Lower lobe of right lung (tissue), 2 donors: Measurements from ENCODE around the gene DCHS1. TPM values are rescaled to one million over a fixed set of nuclear protein-coding genes. Genes with fewer than 3 reads are reported as not detected.

Source experiments
- ATAC-seq, 2 donors: fragments of 200-7000 bp; cut with Tn5 transposase; one replicate each; pipeline ENCODE4 v1.9.1; 2020 to 2022; ENCODE audit warnings: mild to moderate bottlenecking in 2 of 2, moderate library complexity in 2 of 2
- DNase-seq: peaks from one replicate; pipeline ENCODE4 v3.0.0-alpha.2; 2020
- H3K27ac ChIP-seq: fragments of 200-600 bp; one replicate; pipeline ENCODE4 v1.8.0; 2022
- H3K27me3 ChIP-seq: fragments of 200-600 bp; one replicate; pipeline ENCODE4 v1.8.0; 2022; ENCODE audit warnings: low read depth
- H3K36me3 ChIP-seq: fragments of 200-600 bp; one replicate; pipeline ENCODE4 v1.8.0; 2022; ENCODE audit warnings: mild to moderate bottlenecking
- H3K4me1 ChIP-seq: fragments of 200-600 bp; one replicate; pipeline ENCODE4 v1.8.0; 2022
- H3K4me3 ChIP-seq: fragments of 200-600 bp; one replicate; pipeline ENCODE4 v1.8.0; 2022; ENCODE audit warnings: mild to moderate bottlenecking
- H3K9me3 ChIP-seq: fragments of 200-600 bp; one replicate; pipeline ENCODE4 v1.8.0; 2022
- CTCF ChIP-seq: fragments of 200-600 bp; IDR thresholded peaks from one replicate; pipeline ENCODE4 v1.8.0; 2022; ENCODE audit warnings: antibody characterized with exemption, mild to moderate bottlenecking
- intact Hi-C: fragments of 100-400 bp; cut with DNase I; formaldehyde crosslinking; loops from one replicate; pipeline ENCODE4 v1.11.0; 2022
- total RNA-seq: library from RNA; stranded (reverse); fragmentation: NEBNext Ultra II Directional; extraction: Animal tissue kit (Norgen Biotek cat#: 25700); gene quantifications from one replicate; pipeline ENCODE4 v1.2.1, GENCODE V29; 2021
- donor health status: DM: no; HTN: yes; CAD: no; lungs with severe emphysema.

The DCHS1 gene
- total RNA-seq, 1 donor from 2014 or later = 23.2 TPM

DNA sequence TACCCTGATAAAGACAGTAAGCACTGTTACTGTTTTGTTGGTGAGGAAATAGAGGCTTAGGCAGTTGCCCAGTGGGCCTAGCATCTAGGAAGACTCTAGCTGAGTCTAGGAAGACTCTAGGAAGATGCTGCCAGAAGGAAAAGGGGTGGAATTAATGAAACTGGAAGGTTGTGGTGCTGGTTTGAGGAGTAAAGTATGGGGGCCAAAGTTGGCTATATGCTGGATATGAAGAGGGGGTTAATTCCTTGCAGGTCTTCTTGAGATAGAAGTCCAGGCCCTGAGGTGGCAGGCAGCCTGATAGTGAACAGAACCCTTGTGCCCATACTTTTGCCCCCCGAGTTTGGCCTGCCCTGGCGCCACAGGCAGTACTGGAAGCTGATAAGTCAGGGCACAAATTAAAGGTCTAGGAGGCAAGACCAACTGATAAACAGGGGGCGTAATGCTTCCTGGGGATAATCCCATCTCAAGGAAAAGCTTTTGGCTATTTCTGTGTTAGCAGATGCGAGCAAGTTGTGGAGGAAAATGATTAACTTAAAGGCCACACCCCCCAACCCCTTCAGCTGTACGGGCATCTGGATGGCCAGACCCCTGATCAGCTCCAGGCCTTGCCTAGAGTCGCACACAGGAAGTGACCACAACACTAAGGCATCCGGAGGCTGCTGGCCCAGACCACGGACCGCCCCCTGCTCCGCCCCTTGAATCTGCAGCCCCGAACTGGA, 49.0 kb downstream of the DCHS1 start:
- H3K27ac ChIP-seq = peak overlapping the region; percentile 93
- ATAC-seq (peak; percentile 77 to 79), DNase-seq (peak; percentile 91)
- H3K36me3 ChIP-seq = peaks cover 45% of the 10 kb centered on the region
- peak overlapping the region; percentile 86 for H3K4me3 ChIP-seq
- no peaks in the 10 kb centered on the region for H3K27me3 ChIP-seq
- TF ChIP-seq CTCF = no peak
- H3K4me1 ChIP-seq = peaks cover 72% of the 10 kb centered on the region
- intact Hi-C loops = no loop called here
- H3K9me3 ChIP-seq = no peaks in the 10 kb centered on the region

- intact Hi-C loops = no loop called here
- Histone ChIP-seq H3K27ac (peak overlapping the region; percentile 93), H3K9me3 (no peaks in the 10 kb centered on the region), H3K4me3 (peak overlapping the region; percentile 86), H3K4me1 (peaks cover 70% of the 10 kb centered on the region), H3K27me3 (no peaks in the 10 kb centered on the region), H3K36me3 (peaks cover 48% of the 10 kb centered on the region)
- TF ChIP-seq CTCF = no peak
- no peak for DNase-seq
- ATAC-seq = no peak
Measured at GRCh38 chr11:6604790-6605189, 50.8 kb downstream of the DCHS1 start.

DNA sequence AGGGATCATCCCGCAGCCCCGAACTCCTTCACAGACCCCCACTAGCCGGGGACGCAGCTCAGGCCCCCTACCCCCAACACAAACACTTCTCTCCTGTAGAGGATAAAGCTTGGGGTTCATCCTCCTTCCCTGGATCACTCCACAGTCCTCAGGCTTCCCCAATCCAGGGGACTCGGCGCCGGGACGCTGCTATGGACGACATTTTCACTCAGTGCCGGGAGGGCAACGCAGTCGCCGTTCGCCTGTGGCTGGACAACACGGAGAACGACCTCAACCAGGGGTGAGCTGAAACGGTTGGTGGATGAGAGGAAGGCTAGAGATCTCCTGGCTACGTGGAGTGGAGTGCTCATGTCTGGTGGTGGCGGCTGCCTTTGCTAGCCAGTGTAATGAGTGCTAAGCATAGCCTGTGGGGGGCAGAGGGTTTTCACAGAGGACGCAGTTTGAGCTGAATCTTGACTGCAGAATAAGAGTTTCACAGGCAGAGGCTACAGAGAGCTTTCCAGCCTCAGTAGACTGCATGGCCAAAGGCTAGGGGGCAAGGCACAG, 51.5 kb downstream of the DCHS1 start:
- peak overlapping the region; percentile 93 for H3K27ac ChIP-seq
- peak overlapping the region; percentile 86 for H3K4me3 ChIP-seq
- H3K36me3 ChIP-seq = peaks cover 48% of the 10 kb centered on the region
- peak; percentile 19 for TF ChIP-seq CTCF
- H3K9me3 ChIP-seq = no peaks in the 10 kb centered on the region
- no peaks in the 10 kb centered on the region for H3K27me3 ChIP-seq
- H3K4me1 ChIP-seq = peaks cover 66% of the 10 kb centered on the region
- ATAC-seq (peak; percentile 57 to 60), DNase-seq (no peak)
- intact Hi-C loops = no loop called here

- Histone ChIP-seq H3K27ac (peak within 1 kb of the TSS; percentile 93), H3K4me1 (peaks cover 60% of the 10 kb centered on the region), H3K27me3 (no peaks in the 10 kb centered on the region), H3K36me3 (peaks cover 48% of the 10 kb centered on the region), H3K4me3 (peak within 1 kb of the TSS; percentile 86), H3K9me3 (no peaks in the 10 kb centered on the region)
- ATAC-seq (peak; percentile 96 to 97), DNase-seq (peak; percentile 95)
- TF ChIP-seq CTCF = peak; percentile 27
- intact Hi-C loops = no loop called here
Measured at GRCh38 chr11:6603287-6604080, 52.1 kb downstream of the DCHS1 start, which contains the start of the genes ILK and RRP8. Gene ILK (plus strand): TSS chr11:6603774. CDS start chr11:6604272, 498 bp downstream. Gene RRP8 (minus strand): TSS chr11:6603616. CDS start chr11:6603502, 114 bp downstream.

DNA sequence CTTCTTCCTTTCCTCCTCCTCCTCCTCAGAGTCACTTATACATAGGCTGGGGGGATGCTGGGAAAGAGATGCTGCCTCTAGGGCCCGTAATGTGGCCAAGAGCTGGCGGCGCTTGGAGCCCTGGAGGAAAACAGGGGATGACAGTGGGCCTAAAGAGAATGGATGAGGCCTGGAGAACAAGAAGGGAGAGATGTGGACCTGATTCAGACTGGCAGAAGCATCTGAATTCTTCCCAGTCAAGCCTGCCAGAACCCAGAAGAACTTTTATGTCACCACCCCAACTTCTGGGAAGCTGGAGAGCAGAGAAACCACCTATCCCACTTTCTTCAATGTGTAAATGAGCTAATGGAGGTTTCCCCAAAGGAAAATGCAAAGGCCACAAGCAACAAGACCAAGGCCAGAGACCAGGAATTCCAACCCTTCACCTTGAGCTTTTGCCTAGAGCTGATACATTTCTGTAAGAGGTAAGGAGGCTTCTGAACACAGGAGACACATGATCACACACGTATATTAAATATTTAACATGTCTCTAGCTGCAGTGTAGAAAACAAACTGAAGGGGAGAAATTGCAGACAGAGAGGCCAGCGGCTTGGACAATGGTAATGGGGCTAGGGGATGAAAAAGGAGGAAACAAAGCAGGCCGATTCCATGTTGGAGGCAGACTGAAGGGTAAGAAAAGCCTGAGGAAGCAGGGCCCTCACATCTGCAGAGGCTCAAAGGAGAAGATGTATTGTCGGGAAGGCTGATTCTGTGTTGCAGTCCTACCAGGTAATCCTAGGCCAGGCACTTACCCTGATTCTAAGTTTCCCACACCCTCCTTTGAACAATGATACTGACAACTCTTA, 53.3 kb downstream of the DCHS1 start:
- TF ChIP-seq CTCF = no peak
- ATAC-seq (no peak), DNase-seq (no peak)
- Histone ChIP-seq H3K9me3 (no peaks in the 10 kb centered on the region), H3K4me3 (peak overlapping the region; percentile 86), H3K36me3 (peaks cover 48% of the 10 kb centered on the region), H3K27me3 (no peaks in the 10 kb centered on the region), H3K27ac (peak overlapping the region; percentile 93), H3K4me1 (peaks cover 48% of the 10 kb centered on the region)
- intact Hi-C loops = no loop called here
